GM12891 (cell line): ENCODE data around the gene MT1B.

Source experiments
- POLR2A ChIP-seq: IDR thresholded peaks from 2 replicates; pipeline ENCODE4 v1.6.1; 2011; ENCODE audit warnings: low read depth, low read length, control low read depth
- POLR2AphosphoS5 ChIP-seq: IDR thresholded peaks from 2 replicates; pipeline ENCODE4 v1.6.1; 2011; ENCODE audit warnings: low read depth, low read length, control low read depth
- TAF1 ChIP-seq: IDR thresholded peaks from 2 replicates; pipeline ENCODE4 v1.6.1; 2011; ENCODE audit warnings: low read depth, low read length, control low read depth

- no peak for TF ChIP-seq POLR2AphosphoS5
- no peak for TF ChIP-seq POLR2A
- TF ChIP-seq TAF1 = no peak
These were observed at the start of gene MT1B for GRCh38 chr16:56651586-56651985.
